ENCODE data around the gene RTL3. TPM values are rescaled to one million over a fixed set of nuclear protein-coding genes. Genes with fewer than 3 reads are reported as not detected.

The RTL3 gene
- total and polyA plus RNA-seq, 2 donors (not counting 1 experiment from before 2014, with no cell fraction given): not detected

- ATAC-seq (ENCODE audit: low read depth) (no peak), DNase-seq (no peak)
- no peak for TF ChIP-seq EZH2 (IDR thresholded peaks at IDR 0.05; ENCODE audit: borderline replicate concordance, insufficient read depth, low read depth, low read length, poor library complexity, severe bottlenecking)
- TF ChIP-seq CTCF (IDR thresholded peaks at IDR 0.05): no peak
- H2AFZ ChIP-seq (ENCODE audit: insufficient read depth, low read depth, low read length, poor library complexity, severe bottlenecking): no peak overlapping the region
- POLR2A ChIA-PET: no interaction called here
- H3K4me1 ChIP-seq (ENCODE audit: control insufficient read depth in 2 of 2, insufficient read depth in 2 of 2, low read length in 2 of 2): peaks cover 5 to 6% of the 10 kb centered on the region in 2 donors
- Mint-ChIP-seq H3K27ac (no peak overlapping the region), H3K27me3 (no peaks in the 10 kb centered on the region), H3K4me3 (no peak overlapping the region), H3K4me1 (peaks cover 15% of the 10 kb centered on the region), H3K9me3 (ENCODE audit: insufficient read depth) (no peaks in the 10 kb centered on the region)
- WGBS (ENCODE audit: insufficient coverage): 100% methylated on average over 1 of the region's 1 CpG
- no peak overlapping the region for H3K27ac ChIP-seq (ENCODE audit: low read length in 2 of 2)
- CTCF ChIA-PET: no interaction called here
- H3K4me3 ChIP-seq (ENCODE audit: control extremely low read depth in 1 of 5, extremely low read depth in 1 of 5, insufficient read depth in 1 of 5, low read depth in 2 of 5, low read length in 4 of 5): no peak overlapping the region
- no peaks in the 10 kb centered on the region for H3K27me3 ChIP-seq (replicated peaks in 1 of 4; ENCODE audit: control extremely low read depth in 1 of 4, control insufficient read depth in 3 of 4, insufficient read depth in 4 of 4, low read length in 3 of 4)
- no peak overlapping the region for H3K9ac ChIP-seq (ENCODE audit: low read length)
- no peaks in the 10 kb centered on the region for H3K36me3 ChIP-seq (replicated peaks in 1 of 2; ENCODE audit: control extremely low read depth in 1 of 2, control insufficient read depth in 1 of 2, extremely low read depth in 1 of 2, insufficient read depth in 2 of 2, low read length in 1 of 2)
- no peaks in the 10 kb centered on the region for H3K9me3 ChIP-seq (ENCODE audit: control extremely low read depth in 1 of 3, control insufficient read depth in 2 of 3, insufficient read depth in 1 of 3, low read length in 2 of 3)
- no peak overlapping the region for H3K4me2 ChIP-seq (replicated peaks; ENCODE audit: low read depth, low read length, poor library complexity, severe bottlenecking)
- no peaks in the 10 kb centered on the region for H4K20me1 ChIP-seq (ENCODE audit: control insufficient read depth, insufficient read depth, low read length, poor library complexity, severe bottlenecking)
- H3K79me2 ChIP-seq (ENCODE audit: control insufficient read depth, insufficient read depth, low read length): no peaks in the 10 kb centered on the region
- intact Hi-C loops (cut with micrococcal nuclease): no loop called here
Observed at GRCh38 chrX:78655642-78656041, 3.5 kb downstream of the RTL3 start.

GRCh38 chrX:78653118-78653822 lies 5.9 kb downstream of the RTL3 start:
- ATAC-seq (ENCODE audit: low read depth) (peak; percentile 21), DNase-seq (peak; percentile 3)
- Mint-ChIP-seq H3K27me3 (no peaks in the 10 kb centered on the region), H3K9me3 (ENCODE audit: insufficient read depth) (peaks cover under 1% of the 10 kb centered on the region), H3K27ac (peak overlapping the region; percentile 1), H3K4me1 (peaks cover 15% of the 10 kb centered on the region), H3K4me3 (no peak overlapping the region)
- H3K9me3 ChIP-seq (ENCODE audit: control extremely low read depth in 1 of 3, control insufficient read depth in 2 of 3, insufficient read depth in 1 of 3, low read length in 2 of 3): no peaks in the 10 kb centered on the region
- no peaks in the 10 kb centered on the region for H3K36me3 ChIP-seq (replicated peaks in 1 of 2; ENCODE audit: control extremely low read depth in 1 of 2, control insufficient read depth in 1 of 2, extremely low read depth in 1 of 2, insufficient read depth in 2 of 2, low read length in 1 of 2)
- no peaks in the 10 kb centered on the region for H4K20me1 ChIP-seq (ENCODE audit: control insufficient read depth, insufficient read depth, low read length, poor library complexity, severe bottlenecking)
- intact Hi-C loops (cut with micrococcal nuclease): no loop called here
- no peak overlapping the region for H3K4me2 ChIP-seq (replicated peaks; ENCODE audit: low read depth, low read length, poor library complexity, severe bottlenecking)
- no peak overlapping the region for H3K4me3 ChIP-seq (ENCODE audit: control extremely low read depth in 1 of 5, extremely low read depth in 1 of 5, insufficient read depth in 1 of 5, low read depth in 2 of 5, low read length in 4 of 5)
- POLR2A ChIA-PET: no interaction called here
- CTCF ChIA-PET: no interaction called here
- no peak overlapping the region for H3K9ac ChIP-seq (ENCODE audit: low read length)
- TF ChIP-seq CTCF (IDR thresholded peaks at IDR 0.05) (no peak), EZH2 (IDR thresholded peaks at IDR 0.05; ENCODE audit: borderline replicate concordance, insufficient read depth, low read depth, low read length, poor library complexity, severe bottlenecking) (no peak)
- H3K4me1 ChIP-seq (ENCODE audit: control insufficient read depth in 2 of 2, insufficient read depth in 2 of 2, low read length in 2 of 2): peaks cover 4 to 7% of the 10 kb centered on the region in 2 donors
- no peaks in the 10 kb centered on the region for H3K79me2 ChIP-seq (ENCODE audit: control insufficient read depth, insufficient read depth, low read length)
- WGBS (ENCODE audit: insufficient coverage): no CpG with 5 or more reads among the region's 3 CpGs
- H2AFZ ChIP-seq (ENCODE audit: insufficient read depth, low read depth, low read length, poor library complexity, severe bottlenecking): no peak overlapping the region
- no peak overlapping the region for H3K27ac ChIP-seq (ENCODE audit: low read length in 2 of 2)
- H3K27me3 ChIP-seq (replicated peaks in 1 of 4; ENCODE audit: control extremely low read depth in 1 of 4, control insufficient read depth in 3 of 4, insufficient read depth in 4 of 4, low read length in 3 of 4): no peaks in the 10 kb centered on the region
